ENCODE data around the gene ZNF367. TPM values are rescaled to one million over a fixed set of nuclear protein-coding genes. Genes with fewer than 3 reads are reported as not detected.
"Not testable (repeated sequence)": the region's sequence is repeated elsewhere in the genome, so short reads cannot be mapped to it uniquely, and the experiment has no call there.

The ZNF367 gene
- total RNA-seq, 1 donor from 2014 or later: 1.3 TPM

DNA sequence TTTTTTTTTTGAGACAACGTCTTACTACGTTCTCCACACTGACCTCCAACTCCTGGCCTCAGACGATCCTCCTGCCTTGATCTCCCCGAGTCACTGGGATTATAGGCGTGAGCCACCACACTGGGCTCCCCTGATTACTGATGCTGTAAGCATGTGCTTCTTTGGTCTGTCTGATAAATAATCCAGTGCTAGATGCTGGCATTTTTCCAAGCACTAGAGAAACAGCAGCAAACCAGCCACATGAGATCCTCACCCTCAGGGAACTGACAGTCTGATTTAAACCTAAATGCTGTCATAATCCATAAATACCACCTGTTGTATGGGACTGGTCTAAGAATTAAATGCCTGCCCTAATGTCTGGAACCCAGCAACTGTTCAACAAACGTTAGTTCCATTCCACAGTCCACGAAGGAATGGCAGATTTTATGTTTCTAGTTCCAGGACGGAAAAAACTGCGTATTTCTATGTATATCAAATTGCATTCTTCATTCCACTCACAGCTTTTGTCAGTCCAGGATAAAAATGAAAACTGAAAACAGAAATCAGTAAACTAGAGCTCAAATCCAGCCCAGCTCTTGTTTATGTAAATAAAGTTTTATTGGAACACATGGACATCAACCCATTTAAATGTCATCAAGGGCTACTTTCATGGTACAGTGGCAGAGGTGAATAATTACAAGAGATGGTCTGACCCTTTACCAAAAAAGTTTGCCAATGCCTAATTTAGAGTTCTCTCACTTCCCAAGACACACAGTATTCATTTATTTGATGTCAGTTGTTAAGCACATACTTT, 54.8 kb downstream of the ZNF367 start:
- DNase-seq (ENCODE audit: low read depth): no peak

DNA sequence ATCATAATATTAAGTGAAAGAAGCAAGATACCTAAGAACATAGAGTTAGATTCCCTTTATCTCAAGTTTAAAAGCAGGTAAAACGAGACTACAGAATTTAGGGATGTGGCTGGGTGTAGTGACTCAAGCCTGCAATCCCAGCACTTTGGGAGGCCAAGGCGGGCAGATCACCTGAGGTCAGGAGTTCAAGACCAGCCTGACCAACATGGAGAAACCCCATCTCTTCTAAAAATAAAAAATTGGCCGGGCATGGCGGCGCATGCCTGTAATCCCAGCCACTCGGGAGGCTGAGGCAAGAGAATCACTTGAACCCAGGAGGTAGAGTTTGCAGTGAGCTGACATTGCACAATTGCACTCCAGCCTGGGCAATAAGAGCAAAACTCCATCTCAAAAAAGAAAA, 56.1 kb downstream of the ZNF367 start:
- not testable (repeated sequence) for DNase-seq (ENCODE audit: low read depth)

DNA sequence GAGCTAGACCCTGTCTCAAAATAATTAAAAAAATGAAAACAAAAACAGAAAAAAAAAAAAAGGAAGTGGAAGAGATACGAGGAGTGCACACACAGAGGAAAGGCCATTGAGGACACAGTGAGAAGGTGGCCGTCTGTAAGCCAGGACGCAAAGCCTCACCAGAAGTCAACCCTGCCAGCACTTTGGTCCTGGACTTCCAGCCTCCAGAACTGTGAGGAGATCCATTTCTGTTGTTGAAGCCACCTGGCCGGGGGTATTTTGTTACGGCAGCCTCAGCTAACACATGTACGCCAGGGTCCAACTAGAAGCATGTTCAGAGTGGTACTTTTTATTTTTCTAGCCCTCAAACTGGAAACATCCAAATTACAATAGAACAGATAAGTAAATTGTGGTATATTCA, 56.5 kb downstream of the ZNF367 start:
- no peak for DNase-seq (ENCODE audit: low read depth)

DNA sequence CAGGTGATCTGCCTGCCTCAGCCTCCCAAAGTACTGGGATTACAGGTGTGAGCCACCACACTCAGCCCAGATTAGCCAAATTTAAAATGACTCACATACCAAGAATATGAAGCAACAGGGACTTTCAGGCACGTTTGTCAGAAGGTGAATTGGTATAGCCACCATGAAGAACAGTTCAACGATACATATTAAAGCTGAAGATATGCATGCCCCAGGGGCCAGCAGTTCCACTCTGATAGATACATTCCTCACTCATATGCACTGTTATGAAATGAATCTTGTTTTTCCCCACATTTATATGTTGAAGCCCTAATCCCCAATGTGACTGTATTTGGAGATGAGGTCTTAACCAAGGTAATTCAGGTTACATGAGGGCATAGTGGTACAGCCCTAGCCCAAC, 57.2 kb downstream of the ZNF367 start:
- DNase-seq (ENCODE audit: low read depth): no peak

DNA sequence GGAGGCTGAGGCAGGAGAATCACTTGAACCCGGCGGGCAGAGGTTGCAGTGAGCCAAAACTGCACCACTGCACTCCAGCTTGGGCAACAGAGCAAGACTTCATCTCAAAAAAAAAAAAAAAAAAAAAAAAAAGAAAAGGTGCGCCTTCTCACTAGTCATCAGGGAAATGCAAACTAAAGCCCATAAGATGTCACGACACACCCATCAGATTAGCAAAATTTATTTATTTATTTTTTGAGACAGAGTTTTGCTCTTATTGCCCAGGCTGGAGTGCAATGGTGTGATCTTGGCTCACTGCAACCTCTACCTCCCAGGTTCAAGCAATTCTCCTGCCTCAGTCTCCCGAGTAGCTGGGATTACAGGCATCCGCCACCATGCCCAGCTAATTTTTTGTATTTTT, 57.6 kb downstream of the ZNF367 start:
- not testable (repeated sequence) for DNase-seq (ENCODE audit: low read depth)

DNA sequence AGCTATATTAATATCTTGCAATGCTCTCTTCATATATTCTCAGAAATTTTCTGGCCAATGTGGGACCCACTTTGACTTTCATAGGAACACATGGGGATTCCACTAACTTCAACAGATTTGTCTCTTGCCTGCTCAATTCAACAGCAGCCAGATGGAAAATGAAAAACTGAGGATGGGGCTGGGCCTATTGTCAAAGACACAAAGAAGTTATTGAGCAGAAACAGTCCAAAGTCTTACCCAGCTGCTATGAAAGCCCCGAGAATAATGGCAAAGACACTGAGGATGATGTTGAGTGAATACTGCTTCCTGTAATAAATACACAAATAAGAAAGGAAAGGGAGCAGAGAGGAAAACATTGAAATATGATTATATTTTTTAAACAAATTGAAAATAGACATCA, 67.3 kb downstream of the ZNF367 start:
- DNase-seq (ENCODE audit: low read depth): no peak

DNA sequence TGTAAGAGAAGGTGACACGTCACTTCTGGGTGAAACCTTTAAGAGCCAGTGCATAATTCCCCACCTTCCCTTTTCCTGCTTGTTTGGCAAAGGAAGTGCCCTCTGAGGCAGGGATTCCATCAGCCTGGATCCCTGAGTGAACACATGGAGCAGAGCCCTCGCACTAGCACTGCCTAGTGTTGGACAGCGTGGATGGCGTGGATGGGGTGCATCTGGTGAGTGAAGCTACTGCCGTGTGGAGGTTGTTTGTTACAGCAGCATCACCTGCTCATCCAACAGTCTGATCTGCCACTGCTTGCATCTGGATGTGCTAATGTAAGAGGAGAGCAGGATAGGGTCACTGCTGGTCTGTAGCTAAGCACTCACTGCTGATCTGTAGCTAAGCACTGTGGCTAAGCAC, 69.9 kb downstream of the ZNF367 start:
- no peak for DNase-seq (ENCODE audit: low read depth)

DNA sequence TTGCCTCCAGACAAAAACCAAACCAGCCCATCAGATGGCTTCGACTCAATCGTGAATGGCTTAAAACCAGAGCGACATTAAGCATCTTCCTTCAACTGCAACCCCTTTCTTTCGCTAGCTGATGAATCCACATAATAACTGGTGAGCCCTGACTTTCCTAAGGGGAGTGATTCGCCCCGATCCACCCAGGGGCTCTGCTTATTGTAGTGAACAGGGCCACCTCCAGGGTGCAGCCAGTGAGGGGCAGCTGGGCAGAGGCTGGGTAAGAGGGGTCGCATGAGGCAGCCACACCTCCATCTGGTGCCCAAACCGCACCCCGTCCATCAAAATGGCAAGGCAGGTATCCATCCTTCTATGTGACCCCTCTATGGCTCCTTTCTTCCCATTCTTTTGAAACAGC, 72.6 kb downstream of the ZNF367 start:
- no peak for DNase-seq (ENCODE audit: low read depth)

DNA sequence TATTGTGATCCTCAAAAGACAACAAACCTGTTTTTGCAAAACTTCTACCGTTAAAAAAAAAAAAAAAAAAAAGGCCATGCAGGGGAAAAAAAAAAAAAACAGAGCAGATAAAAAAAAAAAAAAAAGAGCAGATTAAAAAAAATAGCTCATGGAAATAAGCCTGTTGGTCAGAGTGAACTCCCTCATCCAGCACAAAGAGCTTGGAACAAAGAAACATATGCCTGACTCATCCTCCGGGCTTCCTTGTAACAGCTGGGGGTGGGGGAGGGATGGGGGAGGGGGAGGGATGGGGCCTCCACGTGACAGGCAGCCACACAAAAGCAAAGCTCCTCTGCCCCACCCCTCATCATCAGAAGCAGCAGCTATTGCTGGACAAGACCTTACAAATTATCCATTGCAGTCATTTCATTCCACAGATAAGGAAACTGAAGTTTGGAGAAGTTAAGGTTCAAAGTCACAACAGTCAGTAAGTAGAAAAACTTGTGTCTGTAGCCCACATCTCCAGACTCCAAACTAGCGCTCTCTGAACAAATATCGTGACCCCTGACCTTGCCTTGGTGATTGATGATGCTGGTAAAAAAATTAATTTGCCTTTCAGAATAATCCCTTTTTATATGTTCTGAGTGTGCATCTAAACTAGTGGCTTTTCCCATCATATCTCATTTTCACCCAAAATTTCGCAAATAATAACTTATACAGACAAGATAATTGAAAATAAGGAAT, 73.6 kb downstream of the ZNF367 start:
- peak; percentile 98 for DNase-seq (ENCODE audit: low read depth)

DNA sequence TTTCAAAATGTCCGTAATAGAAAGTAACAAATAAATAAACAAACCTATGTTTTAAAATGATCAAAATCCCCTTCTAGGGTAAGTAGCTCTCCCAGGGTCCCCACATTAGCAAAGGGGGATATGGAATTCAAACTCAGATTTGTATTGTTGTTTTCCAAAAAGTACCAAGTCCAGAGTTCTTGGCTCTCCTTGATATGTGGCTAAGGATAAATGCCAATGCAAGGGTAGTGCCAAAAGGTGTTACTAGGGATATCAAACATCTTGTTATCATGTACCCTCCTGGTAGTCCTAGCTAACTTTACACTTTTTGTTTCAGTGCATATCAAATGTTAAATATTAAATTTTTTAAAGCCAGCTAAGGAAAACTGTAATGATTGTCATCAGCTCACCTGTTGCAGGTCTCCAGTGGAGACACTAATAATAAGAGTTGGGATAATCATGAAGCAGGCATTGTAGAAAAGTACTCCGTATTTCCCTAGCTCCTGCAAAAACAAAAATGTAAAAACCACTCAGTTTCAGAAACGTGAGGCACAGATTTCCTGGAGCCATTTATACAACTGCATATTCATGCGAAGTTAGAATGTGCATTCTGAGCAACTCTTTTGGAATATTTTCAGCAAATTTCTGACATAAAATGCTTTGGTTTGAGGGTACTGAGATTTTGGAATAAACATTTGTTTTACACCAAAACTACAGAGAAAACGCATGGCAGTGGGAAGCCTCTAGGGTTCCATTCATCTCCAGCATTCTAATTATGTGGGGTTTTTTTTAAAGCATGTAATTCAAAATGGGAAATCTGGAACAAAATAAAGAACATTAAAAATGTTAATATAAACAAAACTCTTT, 74.4 kb downstream of the ZNF367 start:
- no peak for DNase-seq (ENCODE audit: low read depth)

DNA sequence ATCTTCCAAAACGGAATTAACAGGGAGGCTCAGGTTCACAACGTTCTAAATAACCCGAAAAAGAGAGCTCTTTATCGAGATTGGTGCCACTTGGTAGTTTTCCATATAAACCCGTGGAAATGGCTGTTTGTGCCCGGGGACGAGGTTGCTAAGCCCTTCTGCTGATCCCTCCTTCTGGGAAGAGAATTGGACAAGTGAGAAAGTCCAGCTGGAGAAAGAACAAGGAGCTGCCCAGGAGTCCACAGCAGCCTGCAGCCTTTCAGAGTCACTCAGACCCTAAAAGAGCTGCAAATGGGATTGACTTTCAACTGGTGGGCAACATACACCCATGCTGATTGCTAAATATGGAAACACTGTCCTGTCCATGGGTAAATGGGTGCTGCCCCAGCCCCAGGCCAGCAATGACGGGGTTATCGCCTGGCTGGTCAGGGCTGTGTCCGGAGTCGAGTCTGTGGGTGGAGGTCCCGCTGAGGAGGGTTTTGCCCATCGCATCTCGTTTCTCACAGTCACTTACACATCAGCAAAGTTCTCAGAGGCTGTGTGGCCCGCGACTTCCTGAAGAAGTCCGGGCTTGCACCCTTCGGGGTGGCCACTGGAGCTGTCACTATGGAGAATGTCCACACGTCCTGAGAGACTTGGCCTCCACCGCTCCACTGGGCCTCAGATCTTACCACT, 75.5 kb downstream of the ZNF367 start:
- no peak for DNase-seq (ENCODE audit: low read depth)

DNA sequence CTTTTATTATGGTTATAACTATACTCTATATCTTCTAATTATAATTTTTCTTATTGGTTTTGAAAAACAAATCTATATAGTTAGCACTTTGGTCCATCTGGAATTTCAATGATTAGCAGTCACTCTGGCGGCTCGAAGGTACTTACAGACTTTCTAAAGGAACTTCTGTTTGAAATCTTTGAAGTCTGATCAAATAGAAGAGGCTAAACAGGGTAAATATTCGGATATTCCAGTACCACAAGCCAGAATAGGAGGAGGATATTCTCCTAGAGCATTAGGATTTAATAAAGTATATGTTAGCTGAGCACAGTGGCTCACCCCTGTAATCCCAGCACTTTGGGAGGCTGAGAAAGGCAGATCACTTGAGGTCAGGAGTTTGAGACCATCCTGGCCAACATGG, 77.5 kb downstream of the ZNF367 start:
- DNase-seq (ENCODE audit: low read depth): no peak

DNA sequence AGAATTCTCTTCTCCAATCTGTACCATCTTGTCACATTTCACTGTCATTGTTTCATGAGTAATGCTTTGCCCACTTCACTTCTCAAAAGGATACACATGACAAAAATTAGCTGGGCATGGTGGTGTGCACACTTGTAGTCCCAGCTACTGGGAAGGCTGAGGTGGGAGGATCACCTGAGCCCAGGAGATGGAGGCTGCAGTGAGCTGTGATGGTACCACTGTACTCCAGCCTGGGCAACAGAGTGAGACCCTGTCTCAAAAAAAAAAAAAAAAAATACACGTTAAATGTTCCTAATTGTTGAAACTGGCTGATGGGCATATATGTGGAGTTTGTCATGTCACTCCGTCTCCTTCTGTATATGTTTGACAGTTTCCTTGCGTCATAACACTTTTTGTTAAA, 79.9 kb downstream of the ZNF367 start:
- no peak for DNase-seq (ENCODE audit: low read depth)

Other genes starting within 250 kb of the ZNF367 start
- 0.10 TPM in 1 of 2 replicates, not detected in the other for gene HSD17B3, start 116.2 kb downstream of the ZNF367 start, total RNA-seq
- 40.6 and 42.5 TPM in 2 replicates for gene SLC35D2, start 34.7 kb downstream of the ZNF367 start, total RNA-seq
- 21.0 and 24.8 TPM in 2 replicates for gene HABP4, start 31.8 kb upstream of the ZNF367 start, total RNA-seq
- gene CDC14B, start 201.5 kb upstream of the ZNF367 start, total RNA-seq: 30.6 and 55.7 TPM in 2 replicates
- 18.4 and 43.1 TPM in 2 replicates for gene PRXL2C, start 236.9 kb upstream of the ZNF367 start, total RNA-seq

Data from renal cortical epithelial cell (primary cell).